HUES64 (cell line): ENCODE data around the gene SPINT3.

Source experiments
- H3K27ac ChIP-seq: 2 replicates; pipeline ENCODE4 v1.7.0; 2013; ENCODE audit warnings: low read depth, low read length, inconsistent platforms
- H3K27me3 ChIP-seq: 2 replicates; pipeline ENCODE4 v1.6.1; 2013; ENCODE audit warnings: mild to moderate bottlenecking, low read length; ENCODE audit not compliant: insufficient read depth
- H3K36me3 ChIP-seq: 2 replicates; pipeline ENCODE4 v1.6.1; 2013; ENCODE audit warnings: mild to moderate bottlenecking, low read length; ENCODE audit not compliant: insufficient read depth
- H3K4me1 ChIP-seq: 2 replicates; pipeline ENCODE4 v1.6.1; 2013; ENCODE audit warnings: mild to moderate bottlenecking, low read length, moderate library complexity; ENCODE audit not compliant: insufficient read depth
- H3K4me3 ChIP-seq: 2 replicates; pipeline ENCODE4 v1.5.1; 2013; ENCODE audit warnings: mild to moderate bottlenecking, low read length, moderate library complexity
- H3K9ac ChIP-seq: 2 replicates; pipeline ENCODE4 v1.6.1; 2013; ENCODE audit warnings: mild to moderate bottlenecking, low read depth, low read length
- H3K9me3 ChIP-seq: 2 replicates; pipeline ENCODE4 v1.6.1; 2013; ENCODE audit warnings: low read depth, low read length; ENCODE audit not compliant: insufficient read depth
- WGBS: fragments of 150-250, 120-280 bp; methylation state at CpG from one replicate; pipeline ENCODE4 v1.1.7; 2013; ENCODE audit warnings: missing lambda C conversion rate; 5-methylcytosine and 5-hydroxymethylcytosine counted together

The SPINT3 gene

DNA sequence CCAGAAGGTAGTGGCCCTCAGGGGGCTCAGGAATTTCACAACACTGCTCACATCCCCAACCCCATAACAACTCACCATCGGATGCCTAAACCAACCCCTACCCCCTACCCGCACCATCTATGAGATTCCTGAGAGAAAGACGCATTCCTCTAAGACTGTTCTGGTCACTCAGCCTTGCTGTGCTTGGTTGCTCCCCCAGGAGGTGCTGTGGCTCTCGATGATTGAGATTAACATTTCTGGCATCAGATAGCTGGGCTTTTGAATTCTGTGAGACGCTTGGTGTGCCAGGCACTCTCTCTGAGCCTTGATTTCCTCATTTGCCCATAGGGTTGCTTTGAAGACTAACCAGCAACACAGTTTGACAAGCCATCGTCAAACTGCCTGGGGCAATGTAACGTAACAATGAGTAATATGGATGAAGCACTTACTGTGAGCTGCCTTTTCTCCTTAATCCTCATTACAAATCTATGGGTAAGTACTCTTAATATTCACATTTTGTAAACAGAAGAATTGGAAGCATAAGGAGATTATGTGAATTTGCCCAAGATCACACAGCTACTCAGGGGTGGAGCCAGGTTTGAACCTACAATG is 22.9 kb upstream of the SPINT3 start:
- H3K27ac ChIP-seq, result no peak overlapping the region
- no peaks in the 10 kb centered on the region for H3K9me3 ChIP-seq
- H3K27me3 ChIP-seq, result no peaks in the 10 kb centered on the region
- WGBS, result 82% methylated on average over 7 of the region's 7 CpGs
- H3K36me3 ChIP-seq, result no peaks in the 10 kb centered on the region
- H3K9ac ChIP-seq, result no peak overlapping the region
- no peak overlapping the region for H3K4me3 ChIP-seq
- no peaks in the 10 kb centered on the region for H3K4me1 ChIP-seq

DNA sequence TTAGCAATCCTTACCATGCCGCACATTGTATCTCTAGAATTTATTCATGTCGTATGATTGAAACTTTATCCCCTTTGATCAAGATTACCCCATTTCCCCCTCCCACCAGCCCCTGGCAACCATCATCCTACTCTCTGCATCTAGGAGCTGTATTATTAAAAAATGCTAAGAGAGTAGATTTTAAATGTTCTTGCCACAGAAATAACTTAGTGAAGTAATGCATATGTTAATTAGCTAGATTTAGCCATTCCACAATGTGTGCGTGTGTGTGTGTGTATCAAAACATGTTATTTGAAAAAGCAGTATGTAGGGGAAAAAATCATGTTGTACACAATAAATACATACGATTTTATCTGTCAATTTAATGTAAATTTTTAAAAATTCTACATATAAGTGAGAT is 11.9 kb upstream of the SPINT3 start:
- Histone ChIP-seq H3K27ac (no peak overlapping the region), H3K4me1 (no peaks in the 10 kb centered on the region), H3K27me3 (no peaks in the 10 kb centered on the region), H3K4me3 (no peak overlapping the region), H3K9me3 (no peaks in the 10 kb centered on the region), H3K36me3 (no peaks in the 10 kb centered on the region), H3K9ac (no peak overlapping the region)
- WGBS, result 100% methylated on average over 3 of the region's 4 CpGs

DNA sequence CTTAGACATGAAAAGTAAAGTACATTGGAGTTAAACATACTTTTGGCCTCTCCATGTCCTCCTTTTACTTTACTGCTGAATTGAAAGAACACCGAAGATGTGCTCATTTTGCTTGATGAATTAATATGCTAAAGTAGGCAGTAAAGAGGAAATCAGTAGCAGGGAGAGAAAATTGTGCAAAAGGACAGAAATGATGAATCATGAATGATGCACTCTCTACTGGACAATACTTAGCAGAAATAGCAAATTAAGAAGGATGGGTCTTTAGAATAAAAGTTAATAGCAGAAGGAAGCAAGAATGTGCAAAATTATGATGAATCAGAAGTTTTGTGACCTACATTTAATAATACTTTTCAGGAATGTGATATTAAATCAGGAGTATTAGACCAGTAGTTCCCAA is 8.4 kb upstream of the SPINT3 start:
- no peaks in the 10 kb centered on the region for H3K4me1 ChIP-seq
- 93% methylated on average over 1 of the region's 1 CpG for WGBS
- H3K27ac ChIP-seq, result no peak overlapping the region
- no peak overlapping the region for H3K4me3 ChIP-seq
- H3K27me3 ChIP-seq, result no peaks in the 10 kb centered on the region
- H3K9me3 ChIP-seq, result no peaks in the 10 kb centered on the region
- H3K36me3 ChIP-seq, result no peaks in the 10 kb centered on the region
- no peak overlapping the region for H3K9ac ChIP-seq

DNA sequence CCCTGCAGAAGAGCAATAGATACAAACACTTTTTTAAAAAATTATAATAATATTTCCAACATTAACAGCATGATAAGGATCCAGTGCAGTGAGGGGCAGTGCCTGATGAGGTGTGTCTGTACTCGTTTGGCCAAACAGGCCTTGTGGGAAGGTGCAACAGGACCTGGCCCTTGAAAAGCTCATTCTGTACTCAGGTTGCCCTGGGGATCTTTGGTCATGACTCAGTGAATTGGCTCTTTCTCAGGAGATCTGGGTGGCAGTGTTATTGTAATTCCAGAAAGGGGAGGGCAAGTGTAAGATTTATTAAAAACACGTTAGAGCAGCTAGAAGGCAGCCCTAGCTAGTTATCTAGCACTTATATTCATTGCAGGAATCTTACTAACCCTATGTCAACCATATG is 2.9 kb upstream of the SPINT3 start:
- Histone ChIP-seq H3K27me3 (no peaks in the 10 kb centered on the region), H3K9ac (no peak overlapping the region), H3K4me1 (no peaks in the 10 kb centered on the region), H3K36me3 (no peaks in the 10 kb centered on the region), H3K4me3 (no peak overlapping the region), H3K27ac (no peak overlapping the region), H3K9me3 (no peaks in the 10 kb centered on the region)
- 71% methylated on average over 2 of the region's 2 CpGs for WGBS

DNA sequence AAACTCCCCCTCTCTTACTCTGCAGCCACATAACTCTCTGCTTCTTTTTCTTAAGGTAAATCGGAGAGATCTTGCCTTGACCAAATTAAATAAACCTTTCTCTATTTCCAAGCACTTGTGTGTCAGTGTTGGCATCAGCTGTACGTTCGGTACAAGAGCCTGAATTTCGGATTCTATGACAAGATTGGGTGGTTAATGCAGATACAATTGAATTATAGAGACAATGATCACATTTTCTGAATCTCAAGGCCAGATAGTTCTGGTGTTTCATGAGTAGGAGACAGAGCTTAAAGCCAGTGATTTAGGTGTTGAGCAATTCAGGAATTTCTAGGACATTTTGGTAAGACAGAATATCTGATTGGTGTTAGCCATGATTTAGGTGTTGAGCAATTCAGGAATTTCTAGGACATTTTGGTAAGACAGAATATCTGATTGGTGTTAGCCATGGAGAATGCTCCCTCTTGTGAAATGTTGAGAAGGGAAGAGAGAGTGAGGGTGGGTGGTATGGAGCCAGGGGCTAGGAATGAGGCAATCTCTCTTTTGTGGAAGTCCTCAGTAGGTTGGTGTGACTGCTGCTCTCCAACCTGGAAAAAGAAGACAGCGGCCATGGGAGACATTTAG is 5.1 kb downstream of the SPINT3 start:
- 91% methylated on average over 5 of the region's 5 CpGs for WGBS
- no peaks in the 10 kb centered on the region for H3K9me3 ChIP-seq
- no peak overlapping the region for H3K9ac ChIP-seq
- H3K4me3 ChIP-seq, result no peak overlapping the region
- no peaks in the 10 kb centered on the region for H3K4me1 ChIP-seq
- no peaks in the 10 kb centered on the region for H3K27me3 ChIP-seq
- no peaks in the 10 kb centered on the region for H3K36me3 ChIP-seq
- no peak overlapping the region for H3K27ac ChIP-seq

DNA sequence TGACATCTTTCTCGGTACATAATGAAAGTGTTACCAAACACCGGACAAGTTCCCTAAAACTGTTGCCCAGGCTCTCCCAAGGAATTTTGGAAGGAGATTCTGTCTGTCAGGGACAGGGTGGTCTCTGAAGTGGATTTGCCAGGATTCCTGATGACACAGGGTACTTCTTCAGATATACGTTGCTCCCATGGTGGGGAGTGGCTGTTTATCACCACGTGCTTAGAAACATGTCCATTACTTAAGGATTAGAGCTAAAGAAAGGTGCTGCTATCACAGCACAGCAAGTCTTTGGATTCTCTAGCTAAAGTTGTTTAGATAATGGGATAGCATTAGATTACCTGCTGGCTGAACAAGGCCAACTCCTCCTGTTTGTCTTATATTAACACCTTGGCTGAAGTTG is 6.3 kb downstream of the SPINT3 start:
- H3K4me1 ChIP-seq, result no peaks in the 10 kb centered on the region
- H3K4me3 ChIP-seq, result no peak overlapping the region
- H3K36me3 ChIP-seq, result no peaks in the 10 kb centered on the region
- 90% methylated on average over 4 of the region's 4 CpGs for WGBS
- H3K9ac ChIP-seq, result no peak overlapping the region
- no peaks in the 10 kb centered on the region for H3K27me3 ChIP-seq
- H3K27ac ChIP-seq, result no peak overlapping the region
- H3K9me3 ChIP-seq, result no peaks in the 10 kb centered on the region

DNA sequence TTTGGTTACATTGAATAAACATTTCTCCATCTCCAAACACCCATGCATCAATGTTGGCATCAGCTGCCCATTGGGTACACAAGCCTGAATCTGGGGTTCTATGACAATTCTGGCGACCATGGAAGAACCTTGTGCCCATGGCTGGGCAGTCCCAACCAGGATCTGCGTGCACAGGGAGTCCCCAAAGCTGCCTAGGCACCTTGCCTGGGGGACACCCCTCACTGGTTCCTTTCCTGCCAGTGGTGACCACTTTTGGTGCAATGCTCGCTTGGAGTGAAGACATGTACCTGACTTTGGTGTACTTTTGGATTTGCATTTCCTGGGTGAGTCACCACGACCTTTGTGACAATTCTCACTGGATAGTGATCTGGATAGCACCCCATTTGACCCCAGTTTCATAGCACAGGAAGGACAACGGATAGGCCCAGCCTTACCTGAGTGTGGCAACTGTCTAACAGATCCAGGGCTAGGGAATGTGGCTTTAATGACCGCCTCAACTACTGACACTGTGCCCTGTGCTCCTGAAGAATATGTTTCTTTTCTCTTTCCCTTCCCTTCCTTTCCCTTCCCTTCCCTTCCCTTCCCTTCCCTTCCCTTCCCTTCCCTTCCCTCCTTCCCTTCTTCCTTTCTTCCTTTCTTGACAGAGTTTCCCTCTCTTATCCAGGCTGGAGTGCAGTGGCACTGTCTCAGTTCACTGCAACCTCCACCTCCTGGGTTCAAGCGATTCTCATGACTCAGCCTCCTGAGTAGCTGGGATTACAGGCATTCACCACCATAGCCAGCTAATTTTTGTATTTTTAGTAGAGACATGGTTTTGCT is 7.1 kb downstream of the SPINT3 start:
- WGBS, result 88% methylated on average over 7 of the region's 7 CpGs
- Histone ChIP-seq H3K27ac (no peak overlapping the region), H3K9ac (no peak overlapping the region), H3K27me3 (no peaks in the 10 kb centered on the region), H3K9me3 (no peaks in the 10 kb centered on the region), H3K4me1 (no peaks in the 10 kb centered on the region), H3K36me3 (no peaks in the 10 kb centered on the region), H3K4me3 (no peak overlapping the region)

DNA sequence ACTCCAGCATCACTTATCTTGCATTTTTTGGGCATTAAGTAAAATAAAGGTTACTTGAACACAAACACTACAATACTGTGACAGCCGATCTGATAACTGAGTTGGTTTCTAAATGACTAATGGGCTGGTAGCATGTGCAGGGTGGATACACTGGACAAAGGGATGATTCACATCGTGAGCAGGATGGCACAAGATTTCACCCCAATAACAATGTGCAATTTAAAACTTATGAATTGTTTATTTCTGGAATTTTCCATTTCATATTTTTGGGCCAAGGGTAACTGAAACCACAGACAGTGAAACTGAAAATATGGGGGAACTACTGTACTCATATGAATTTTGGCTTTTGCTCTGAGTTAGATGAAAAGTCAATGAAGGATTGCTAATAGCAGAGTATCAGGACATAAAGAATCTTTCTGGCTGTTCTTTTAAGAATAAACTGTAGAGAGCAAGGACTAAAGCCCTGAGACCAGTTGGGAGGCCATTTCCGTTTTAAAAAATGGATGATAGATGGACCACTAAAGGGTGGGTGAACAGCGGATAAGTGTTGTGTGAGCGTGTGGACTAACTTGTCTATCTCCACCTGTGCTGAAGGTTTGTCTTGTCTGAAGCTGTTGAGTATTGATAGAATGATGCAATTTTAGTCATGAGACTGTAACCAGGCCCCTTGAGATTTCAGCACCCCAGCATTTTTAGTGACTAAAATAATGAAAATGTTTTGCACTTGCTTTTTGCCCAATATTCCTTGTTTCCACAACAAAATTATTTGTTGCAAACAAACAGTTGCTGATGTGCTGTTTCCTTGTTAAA is 8.2 kb downstream of the SPINT3 start:
- 92% methylated on average over 4 of the region's 5 CpGs for WGBS
- H3K9ac ChIP-seq, result no peak overlapping the region

DNA sequence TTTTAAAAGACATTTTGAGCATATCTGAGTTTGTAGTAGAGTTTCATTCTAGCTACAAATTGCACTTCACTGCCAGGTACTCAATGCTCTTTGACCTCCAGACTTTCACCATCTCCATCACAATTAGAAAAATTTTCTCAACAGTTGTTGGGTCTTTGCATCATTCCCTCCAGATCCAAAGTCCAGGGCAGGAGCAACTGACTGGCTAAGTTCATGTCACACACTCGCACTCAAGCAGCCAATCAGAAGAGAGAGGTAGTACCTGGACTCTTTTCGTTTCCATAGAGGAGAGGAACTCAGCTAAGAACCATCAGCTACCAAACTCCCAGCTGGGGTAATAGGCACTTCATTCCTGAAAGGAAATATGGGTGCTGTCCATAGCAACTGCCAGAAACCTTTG is 9.0 kb downstream of the SPINT3 start:
- Histone ChIP-seq H3K36me3 (no peaks in the 10 kb centered on the region), H3K9ac (no peak overlapping the region), H3K4me1 (no peaks in the 10 kb centered on the region), H3K27me3 (no peaks in the 10 kb centered on the region), H3K4me3 (no peak overlapping the region), H3K9me3 (no peaks in the 10 kb centered on the region), H3K27ac (no peak overlapping the region)
- 97% methylated on average over 2 of the region's 2 CpGs for WGBS

More for the DNA sequence above, 8.2 kb downstream of the SPINT3 start:
- no peaks in the 10 kb centered on the region for H3K27me3 ChIP-seq
- H3K4me3 ChIP-seq, result no peak overlapping the region
- no peak overlapping the region for H3K27ac ChIP-seq
- no peaks in the 10 kb centered on the region for H3K36me3 ChIP-seq
- no peaks in the 10 kb centered on the region for H3K9me3 ChIP-seq
- no peaks in the 10 kb centered on the region for H3K4me1 ChIP-seq

DNA sequence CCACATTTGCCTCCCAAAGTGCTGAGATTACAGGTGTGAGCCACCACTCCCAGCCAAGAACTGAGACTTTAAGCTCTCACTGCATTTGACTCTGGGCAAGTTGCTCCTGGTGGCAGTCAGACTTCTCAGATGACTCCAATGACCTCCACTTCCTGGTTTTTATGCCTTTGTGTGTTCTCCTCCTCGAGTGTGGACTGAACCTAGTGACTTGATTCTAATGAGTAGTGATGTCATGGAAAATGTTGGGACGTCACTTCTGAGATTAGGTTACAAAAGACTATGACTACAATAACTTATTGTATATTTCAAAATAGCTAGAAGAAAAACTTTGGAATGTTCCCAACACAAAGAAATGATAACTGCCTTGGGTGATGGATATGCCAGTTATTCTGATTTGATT is 12.0 kb downstream of the SPINT3 start:
- 83% methylated on average over 1 of the region's 2 CpGs for WGBS
- Histone ChIP-seq H3K9me3 (no peaks in the 10 kb centered on the region), H3K4me1 (peaks cover 2% of the 10 kb centered on the region; the same call in 1 of the 2 replicates), H3K27ac (no peak overlapping the region), H3K27me3 (no peaks in the 10 kb centered on the region), H3K9ac (no peak overlapping the region), H3K4me3 (no peak overlapping the region), H3K36me3 (no peaks in the 10 kb centered on the region)

DNA sequence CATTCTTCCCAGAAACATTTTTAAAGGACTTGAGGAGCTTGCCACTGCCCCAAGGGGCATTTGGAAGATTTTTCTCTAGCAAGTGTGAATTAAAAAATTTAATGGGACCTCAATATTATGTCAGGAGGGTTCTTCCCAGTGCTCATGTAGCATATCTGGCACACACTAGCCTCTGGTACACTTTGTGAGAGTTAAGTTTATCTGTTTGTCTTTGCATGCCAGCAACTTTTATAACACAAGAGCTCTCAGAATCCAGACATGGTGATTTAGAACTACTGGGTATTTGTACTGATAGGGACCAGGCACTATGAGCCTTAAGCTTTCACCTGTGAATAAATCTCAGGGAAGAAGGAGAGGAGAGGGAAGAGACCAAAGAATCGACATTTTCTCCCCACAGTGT is 12.9 kb downstream of the SPINT3 start:
- Histone ChIP-seq H3K27ac (no peak overlapping the region), H3K9ac (no peak overlapping the region), H3K4me1 (peaks cover 8% of the 10 kb centered on the region; the same call in 1 of the 2 replicates), H3K9me3 (no peaks in the 10 kb centered on the region), H3K36me3 (no peaks in the 10 kb centered on the region), H3K4me3 (no peak overlapping the region), H3K27me3 (no peaks in the 10 kb centered on the region)
- 96% methylated on average over 1 of the region's 1 CpG for WGBS
